K562 (cell line): ENCODE data around the gene GPR39. TPM values are rescaled to one million over a fixed set of nuclear protein-coding genes. Genes with fewer than 3 reads are reported as not detected.
A peak's percentile ranks its signal among the peaks of the same experiment; 100 is the strongest.

Source experiments
- ATAC-seq: fragments of 200-7000 bp; cut with Tn5 transposase; 3 replicates; pipeline ENCODE4 v1.9.1; 2020; ENCODE audit warnings: moderate library complexity
- BruUV-seq: library from RNA; stranded (reverse); fragments of 400-500 nt; replicated peaks from 2 replicates; lab custom pipeline; 2021; lab: Mats Ljungman, UMichigan
- CTCF ChIA-PET: fragments of 300-600 bp; formaldehyde crosslinking; extraction: SDS; loops from one replicate; lab custom pipeline; 2021; ENCODE audit warnings: low intra/inter-chr PET ratio; lab: Yijun Ruan, JAX
- POLR2A ChIA-PET: fragments of 300-600, 350-650 bp; sonication (Branson Sonifier 250); formaldehyde crosslinking; extraction: SDS; loops from one replicate; lab custom pipeline; 2021; ENCODE audit warnings: antibody characterized with exemption, inconsistent platforms; lab: Yijun Ruan, JAX
- DNase-seq, 4 experiments: peaks; one replicate each; pipeline versions ENCODE4 v3.0.0 to v3.0.0-alpha.2; 2011 to 2018; ENCODE audit warnings: low spot score in 3 of 4, mixed read lengths in 3 of 4; ENCODE audit errors: extremely low read depth in 1 of 4
- FAIRE-seq: peaks from 2 replicates; lab custom pipeline; 2011; peaks lifted over from hg19 to GRCh38; lab: Jason Lieb, UNC
- H2AFZ ChIP-seq: 2 replicates; pipeline ENCODE4 v1.6.0; 2011; ENCODE audit warnings: low read depth, low read length, control low read depth, inconsistent platforms
- H3K27ac ChIP-seq: fragments of 200-600 bp; 3 replicates; pipeline ENCODE4 v1.8.0; 2011; ENCODE audit warnings: low read depth, mild to moderate bottlenecking, control low read depth, inconsistent platforms, low read length, moderate library complexity, mixed read lengths; ENCODE audit errors: extremely low read depth
- H3K27me3 ChIP-seq, 2 experiments: fragments of 300-600 bp in 1 of 2; 2 replicates in 1 of 2; 3 replicates in 1 of 2; pipeline versions ENCODE4 v1.6.0 to v1.8.0; 2011; ENCODE audit warnings: inconsistent platforms in 2 of 2, low read length in 2 of 2, mild to moderate bottlenecking in 1 of 2, mixed read lengths in 1 of 2, moderate library complexity in 1 of 2; ENCODE audit not compliant: control insufficient read depth in 2 of 2, insufficient read depth in 2 of 2
- H3K36me3 ChIP-seq: fragments of 300-600 bp; 3 replicates; pipeline ENCODE4 v1.8.0; 2011; ENCODE audit warnings: mild to moderate bottlenecking, low read length, inconsistent platforms; ENCODE audit not compliant: control insufficient read depth, insufficient read depth
- H3K4me1 ChIP-seq, 2 experiments: fragments of 200-600 bp in 1 of 2; replicated peaks in 1 of 2; 2 replicates in 1 of 2; 3 replicates in 1 of 2; pipeline versions ENCODE4 v1.5.1 to v1.8.0; 2011; ENCODE audit warnings: inconsistent platforms in 2 of 2, low read length in 2 of 2, mild to moderate bottlenecking in 1 of 2, mixed read lengths in 1 of 2, moderate library complexity in 1 of 2; ENCODE audit not compliant: control insufficient read depth in 2 of 2, insufficient read depth in 2 of 2
- H3K4me2 ChIP-seq: 2 replicates; pipeline ENCODE4 v1.6.1; 2011; ENCODE audit warnings: low read length, control low read depth, inconsistent platforms, mixed read lengths; ENCODE audit not compliant: insufficient read depth
- H3K4me3 ChIP-seq: fragments of 200-600 bp; sonication (generic), shearing (Covaris generic); 2 replicates; pipeline ENCODE4 v1.5.1; 2016; ENCODE audit warnings: control low read depth, inconsistent platforms
- H3K79me2 ChIP-seq: fragments of 200-600 bp; 3 replicates; pipeline ENCODE4 v1.8.0; 2011; ENCODE audit warnings: low read length, inconsistent platforms; ENCODE audit not compliant: control insufficient read depth, insufficient read depth
- H3K9ac ChIP-seq, 2 experiments: 2 replicates each; pipeline versions ENCODE4 v1.6.0 to v1.6.1; 2011; ENCODE audit warnings: low read depth in 2 of 2, low read length in 2 of 2, control low read depth in 1 of 2, inconsistent platforms in 1 of 2, mild to moderate bottlenecking in 1 of 2, mixed read lengths in 1 of 2; ENCODE audit not compliant: insufficient read depth in 1 of 2
- H3K9me1 ChIP-seq: one replicate; pipeline ENCODE4 v1.6.0; 2011; ENCODE audit warnings: inconsistent platforms, mild to moderate bottlenecking, low read length, moderate library complexity; ENCODE audit not compliant: control insufficient read depth, insufficient read depth
- H3K9me3 ChIP-seq: replicated peaks from 2 replicates; pipeline ENCODE4 v1.5.1; 2011; ENCODE audit warnings: low read depth, low read length, inconsistent platforms; ENCODE audit not compliant: control insufficient read depth, insufficient read depth
- H4K20me1 ChIP-seq: replicated peaks from 2 replicates; pipeline ENCODE4 v1.6.1; 2011; ENCODE audit warnings: low read length, inconsistent platforms, mixed read lengths; ENCODE audit not compliant: control insufficient read depth, insufficient read depth
- CREB1 ChIP-seq, 2 experiments: sonication (generic) in 1 of 2; formaldehyde crosslinking in 1 of 2; IDR thresholded peaks; 2 replicates each; pipeline versions ENCODE4 v1.6.1 to v1.8.0; 2012 to 2022; ENCODE audit warnings: inconsistent platforms in 1 of 2, mild to moderate bottlenecking in 1 of 2, missing genetic modification reagents in 1 of 2, moderate library complexity in 1 of 2
- MAFG ChIP-seq: fragments of 450-650 bp; conservative IDR thresholded peaks from 2 replicates; pipeline ENCODE4 v1.6.1; 2016; ENCODE audit warnings: missing genetic modification characterization, missing compliant biosample characterization
- NFE2 ChIP-seq: IDR thresholded peaks from 2 replicates; pipeline ENCODE4 v1.6.1; 2014; ENCODE audit warnings: antibody characterized with exemption, low read depth
- SIN3A ChIP-seq, 2 experiments: fragments of 150-350 bp in 1 of 2; IDR thresholded peaks; 2 replicates each; pipeline ENCODE4 v1.6.1; 2011 to 2016; ENCODE audit warnings: borderline replicate concordance in 2 of 2, low read depth in 2 of 2, low read length in 2 of 2, mild to moderate bottlenecking in 2 of 2, moderate library complexity in 2 of 2; ENCODE audit not compliant: control insufficient read depth in 1 of 2
- TEAD1 ChIP-seq, 2 experiments: fragments of 450-650 bp in 1 of 2; sonication (generic) in 1 of 2; formaldehyde crosslinking; IDR thresholded peaks; 2 replicates each; pipeline versions ENCODE4 v1.4.0 to v1.8.0; 2020 to 2022; ENCODE audit warnings: mild to moderate bottlenecking in 2 of 2, missing genetic modification reagents in 1 of 2
- ZSCAN32 ChIP-seq: fragments of 450-650 bp; formaldehyde crosslinking; IDR thresholded peaks from 2 replicates; pipeline ENCODE4 v1.4.0; 2020; ENCODE audit warnings: mild to moderate bottlenecking, moderate library complexity
- WGBS: fragments of 100-300 bp; shearing (Covaris generic); methylation state at CpG from one replicate; pipeline ENCODE4 v1.1.6; 2016; ENCODE audit warnings: low coverage, mixed read lengths; ENCODE audit not compliant: insufficient coverage; ENCODE audit errors: missing lambda C conversion rate; 5-methylcytosine and 5-hydroxymethylcytosine counted together
- in situ Hi-C: fragments of 300-500 bp; cut with MboI; formaldehyde crosslinking; loops from 4 replicates; pipeline ENCODE4 v1.15.0; 2018; ENCODE audit warnings: inconsistent platforms, mixed read lengths
- intact Hi-C: fragments of 100-400 bp; cut with micrococcal nuclease; formaldehyde crosslinking; loops from 2 replicates; pipeline ENCODE4 v1.14.2; 2022
- polyA plus RNA-seq, 8 experiments: library from polyadenylated mRNA; depleted of rRNA in 4 of 8; stranded (reverse) in 5 of 8; unstranded in 3 of 8; fragments of >200 nt; fragmentation: Nextera tagmentation in 2 of 8; fragmentation: Illumina TruSeq in 1 of 8; extraction: Ambion mirVana in 2 of 8; extraction: Trizol in 1 of 8; gene quantifications; 2 replicates each; pipeline versions ENCODE4 v1.2.1 to v1.2.3, GENCODE V29; 2011 to 2014; ENCODE audit warnings: inconsistent platforms in 1 of 8, missing spikeins in 1 of 8
- total RNA-seq, 7 experiments: library from RNA; depleted of rRNA in 6 of 7; stranded (reverse); fragments of >200 nt in 6 of 7; fragmentation: Illumina TruSeq in 2 of 7; extraction: Trizol in 2 of 7; gene quantifications; 2 replicates each; pipeline versions ENCODE4 v1.2.1 to v1.2.3, GENCODE V29; 2011 to 2021; ENCODE audit warnings: low replicate concordance in 1 of 7
- TF ChIP-seq, protein P1 (sequence below): fragments of 450-650 bp; IDR thresholded peaks from 2 replicates; pipeline ENCODE4 v1.6.1; 2016; ENCODE audit warnings: low read depth, mild to moderate bottlenecking, moderate library complexity

GPR39 gene
- total and polyA plus RNA-seq, 9 of the 15 experiments (the other 6 are each of a cell fraction or from before 2014, with no cell fraction given), result 0.04 TPM; not detected in 8

DNA sequence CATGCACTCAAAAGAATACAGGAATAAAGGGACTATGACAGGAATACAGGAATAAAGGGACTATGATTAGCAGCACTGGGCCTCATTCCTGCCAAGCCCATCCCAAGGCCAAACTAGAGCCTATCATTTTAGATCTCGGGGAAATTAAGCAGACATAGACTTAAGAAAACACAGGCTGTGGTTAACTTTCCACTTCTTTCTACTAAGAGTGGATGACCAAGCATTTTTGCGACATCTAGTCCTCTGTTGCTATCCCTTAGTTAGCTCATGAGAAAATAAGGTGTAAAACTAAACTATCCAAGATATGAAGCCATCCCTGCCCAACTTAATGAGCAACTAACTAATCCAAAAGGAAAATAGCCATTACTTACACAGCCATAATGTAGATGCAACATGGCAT, 247.5 kb downstream of the GPR39 start:
- Histone ChIP-seq H3K79me2 (no peaks in the 10 kb centered on the region), H3K4me2 (no peak overlapping the region), H3K36me3 (no peaks in the 10 kb centered on the region), H4K20me1 (no peaks in the 10 kb centered on the region), H3K27me3 (peaks cover 0 to 1% of the 10 kb centered on the region in 2 experiments; a peak in 2 of 5 replicates), H3K4me3 (no peak overlapping the region), H2AFZ (no peak overlapping the region), H3K4me1 (no peaks in the 10 kb centered on the region), H3K9me3 (no peaks in the 10 kb centered on the region), H3K27ac (no peak overlapping the region), H3K9me1 (no peaks in the 10 kb centered on the region), H3K9ac (no peak overlapping the region)
- ATAC-seq (no peak), DNase-seq (no peak), FAIRE-seq (no peak)
- ChIA-PET POLR2A (interaction anchor here (0.8 kb wide), 1 partner anchor 13 kb away, joined by 4 read pairs; no protein-coding TSS in a partner anchor), CTCF (no interaction called here)
- TF ChIP-seq TEAD1 (CRISPR knock-in tag; IDR thresholded peaks at IDR 0.05), result no peak
- TF ChIP-seq SIN3A (IDR thresholded peaks at IDR 0.05; ENCODE audit: borderline replicate concordance in 2 of 2, control insufficient read depth in 1 of 2, low read depth in 2 of 2, low read length in 2 of 2), result no peak
- no peak for TF ChIP-seq CREB1 (IDR thresholded peaks at IDR 0.05)
- no peak for TF ChIP-seq CREB1 (CRISPR knock-in tag; IDR thresholded peaks at IDR 0.05)
- TF ChIP-seq, protein P1, sequence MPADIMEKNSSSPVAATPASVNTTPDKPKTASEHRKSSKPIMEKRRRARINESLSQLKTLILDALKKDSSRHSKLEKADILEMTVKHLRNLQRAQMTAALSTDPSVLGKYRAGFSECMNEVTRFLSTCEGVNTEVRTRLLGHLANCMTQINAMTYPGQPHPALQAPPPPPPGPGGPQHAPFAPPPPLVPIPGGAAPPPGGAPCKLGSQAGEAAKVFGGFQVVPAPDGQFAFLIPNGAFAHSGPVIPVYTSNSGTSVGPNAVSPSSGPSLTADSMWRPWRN, result no peak
- no peak for TF ChIP-seq ZSCAN32 (CRISPR knock-in tag)
- TF ChIP-seq NFE2, result peak; percentile 29; the same call in 1 of the 2 replicates
- TF ChIP-seq MAFG (tag), result 0 out of 2 replicates have a peak, but pooled peaks have one; percentile 5
- in situ Hi-C loops, result no loop called here
- intact Hi-C loops, result no loop called here
- no TSS peak for BruUV-seq
- WGBS, result 0% methylated on average over 2 of the region's 2 CpGs
